HepG2 (cell line): Measurements from ENCODE around the gene DENND5A. TPM values are rescaled to one million over a fixed set of nuclear protein-coding genes. Genes with fewer than 3 reads are reported as not detected.

ENCODE experiments used
- ATAC-seq: fragments of 200-7000 bp; cut with Tn5 transposase; 3 replicates; pipeline ENCODE4 v1.9.1; 2020; ENCODE audit warnings: mild to moderate bottlenecking, moderate library complexity
- BruUV-seq: library from RNA; stranded (reverse); fragments of 400-500 nt; replicated peaks from 2 replicates; lab custom pipeline; 2021; lab: Mats Ljungman, UMichigan
- CTCF ChIA-PET: fragments of 300-600 bp; formaldehyde crosslinking; extraction: SDS; loops from one replicate; lab custom pipeline; 2021; ENCODE audit warnings: low total read pairs, inconsistent platforms, low intra/inter-chr PET ratio; lab: Yijun Ruan, JAX
- POLR2A ChIA-PET: fragments of 350-600 bp; sonication (Branson Sonifier 250); formaldehyde crosslinking; loops from one replicate; lab custom pipeline; 2020; ENCODE audit warnings: antibody characterized with exemption, inconsistent platforms; lab: Yijun Ruan, JAX
- DNase-seq: peaks from one replicate; pipeline ENCODE4 v3.0.0-alpha.2; 2015; ENCODE audit warnings: low spot score
- FAIRE-seq: peaks from 3 replicates; lab custom pipeline; 2011; peaks lifted over from hg19 to GRCh38; lab: Jason Lieb, UNC
- H2AFZ ChIP-seq: one replicate; pipeline ENCODE4 v1.6.1; 2011; ENCODE audit warnings: low read length, inconsistent platforms
- H3K27ac ChIP-seq: fragments of 300-600 bp; 3 replicates; pipeline ENCODE4 v1.8.0; 2011; ENCODE audit warnings: mixed run types, mild to moderate bottlenecking, mixed read lengths, low read length, inconsistent platforms; ENCODE audit not compliant: insufficient read depth; ENCODE audit errors: extremely low read length
- H3K27me3 ChIP-seq, 2 experiments: fragments of 200-600 bp in 1 of 2; 2 replicates in 1 of 2; 3 replicates in 1 of 2; pipeline versions ENCODE4 v1.6.0 to v1.8.0; 2011; ENCODE audit warnings: low read length in 2 of 2, mild to moderate bottlenecking in 2 of 2, moderate library complexity in 2 of 2, inconsistent platforms in 1 of 2; ENCODE audit not compliant: insufficient read depth in 2 of 2, control insufficient read depth in 1 of 2
- H3K36me3 ChIP-seq, 2 experiments: fragments of 200-600 bp in 1 of 2; replicated peaks in 1 of 2; 2 replicates in 1 of 2; 3 replicates in 1 of 2; pipeline versions ENCODE4 v1.5.1 to v1.8.0; 2011; ENCODE audit warnings: low read length in 2 of 2, inconsistent platforms in 1 of 2; ENCODE audit not compliant: insufficient read depth in 2 of 2, control insufficient read depth in 1 of 2
- H3K4me1 ChIP-seq: 2 replicates; pipeline ENCODE4 v1.5.1; 2012; ENCODE audit warnings: low read length, inconsistent platforms; ENCODE audit not compliant: insufficient read depth
- H3K4me2 ChIP-seq: 2 replicates; pipeline ENCODE4 v1.6.0; 2011; ENCODE audit warnings: low read depth, low read length, inconsistent platforms
- H3K4me3 ChIP-seq, 3 experiments: fragments of 200-600 bp in 1 of 3; sonication (generic), shearing (Covaris generic) in 1 of 3; replicated peaks in 1 of 3; 2 replicates each; pipeline ENCODE4 v1.5.1; 2011 to 2016; ENCODE audit warnings: low read length in 3 of 3, inconsistent platforms in 2 of 3, low read depth in 2 of 3, mild to moderate bottlenecking in 2 of 3, control low read depth in 1 of 3, mixed read lengths in 1 of 3; ENCODE audit not compliant: insufficient read depth in 1 of 3
- H3K79me2 ChIP-seq: one replicate; pipeline ENCODE4 v1.6.1; 2011; ENCODE audit warnings: low read length, inconsistent platforms; ENCODE audit not compliant: insufficient read depth
- H3K9ac ChIP-seq: 2 replicates; pipeline ENCODE4 v1.6.0; 2011; ENCODE audit warnings: mild to moderate bottlenecking, low read depth, low read length, inconsistent platforms; ENCODE audit not compliant: insufficient read depth
- H3K9me3 ChIP-seq: 2 replicates; pipeline ENCODE4 v1.5.1; 2012; ENCODE audit warnings: mild to moderate bottlenecking, low read length
- H4K20me1 ChIP-seq: 2 replicates; pipeline ENCODE4 v1.6.0; 2011; ENCODE audit warnings: inconsistent platforms, mild to moderate bottlenecking, low read length, moderate library complexity; ENCODE audit not compliant: insufficient read depth
- CTCF ChIP-seq: sonication (generic); formaldehyde crosslinking; IDR thresholded peaks from 2 replicates; pipeline ENCODE4 v1.5.0; 2020; ENCODE audit warnings: mild to moderate bottlenecking, missing genetic modification reagents, moderate library complexity
- RBM22 ChIP-seq: fragments of 200-400 bp; formaldehyde crosslinking; optimal IDR thresholded peaks from 2 replicates; pipeline ENCODE3; 2017; ENCODE audit warnings: mild to moderate bottlenecking, low read length, moderate library complexity
- SMC3 ChIP-seq: IDR thresholded peaks from 2 replicates; pipeline ENCODE4 v1.6.1; 2011; ENCODE audit warnings: low read length, improper control_type of control experiment
- STAG1 ChIP-seq: sonication (generic); formaldehyde crosslinking; IDR thresholded peaks from 2 replicates; pipeline ENCODE4 v1.4.0; 2020; ENCODE audit warnings: missing genetic modification reagents
- ZNF124 ChIP-seq: sonication (generic); formaldehyde crosslinking; IDR thresholded peaks from 2 replicates; pipeline ENCODE4 v1.4.0; 2020; ENCODE audit warnings: missing genetic modification reagents
- ZNF547 ChIP-seq: sonication (generic); formaldehyde crosslinking; IDR thresholded peaks from 2 replicates; pipeline ENCODE4 v1.5.1; 2020; ENCODE audit warnings: mild to moderate bottlenecking, missing genetic modification reagents
- WGBS: methylation state at CpG from one replicate; pipeline ENCODE4 v1.1.6; 2017; ENCODE audit warnings: low lambda C conversion rate; 5-methylcytosine and 5-hydroxymethylcytosine counted together
- in situ Hi-C: cut with HindIII; loops from 2 replicates; pipeline ENCODE4 v1.10.0; 2017; ENCODE audit warnings: low pct_unique_long_range_greater_than_20kb; ENCODE audit not compliant: extremely low pct_ligation_motif_present
- intact Hi-C: fragments of 100-400 bp; cut with micrococcal nuclease; formaldehyde crosslinking; loops from one replicate; pipeline ENCODE4 v1.10.0; 2022; ENCODE audit not compliant: unreplicated experiment
- polyA plus RNA-seq, 8 experiments: library from polyadenylated mRNA; depleted of rRNA in 3 of 8; stranded (reverse) in 7 of 8; unstranded in 1 of 8; fragments of >200 nt; fragmentation: Illumina TruSeq in 4 of 8; extraction: Trizol in 4 of 8; gene quantifications; 2 replicates each; pipeline versions ENCODE4 v1.2.1 to v1.2.3, GENCODE V29; 2011 to 2016; ENCODE audit warnings: low read depth in 4 of 8, missing spikeins in 1 of 8, mixed read lengths in 1 of 8; ENCODE audit not compliant: insufficient read depth in 1 of 8
- total RNA-seq, 5 experiments: library from RNA; depleted of rRNA; stranded (reverse); fragments of >200 nt; fragmentation: Illumina TruSeq; extraction: Trizol; gene quantifications; 2 replicates each; pipeline ENCODE4 v1.2.3, GENCODE V29; 2016; ENCODE audit warnings: low read depth in 1 of 5

The DENND5A gene
- total and polyA plus RNA-seq, 2 of the 13 experiments (the other 11 are each of a cell fraction or from before 2014, with no cell fraction given) = 63.3 to 145 TPM

- POLR2A ChIA-PET = no interaction called here
- 92% methylated on average over 8 of the region's 12 CpGs for WGBS
- H3K79me2 ChIP-seq = peaks cover 17% of the 10 kb centered on the region
- no peaks in the 10 kb centered on the region for H3K9me3 ChIP-seq
- H2AFZ ChIP-seq = no peak overlapping the region
- H3K4me3 ChIP-seq = no peak overlapping the region
- intact Hi-C loops (loop anchor here (5.0 kb wide), 1 partner anchor 58 kb away; no protein-coding TSS in a partner anchor), in situ Hi-C loops (no loop called here)
- H3K36me3 ChIP-seq = peaks cover 12 to 34% of the 10 kb centered on the region in 2 experiments
- no peak overlapping the region for H3K27ac ChIP-seq
- no peak overlapping the region for H3K4me2 ChIP-seq
- DNase-seq (peak; percentile 10), FAIRE-seq (no peak), ATAC-seq (peak; percentile 79)
- BruUV-seq = no TSS peak
- CTCF ChIA-PET = no interaction called here
- no peaks in the 10 kb centered on the region for H3K4me1 ChIP-seq
- H3K9ac ChIP-seq = no peak overlapping the region
- H3K27me3 ChIP-seq = no peaks in the 10 kb centered on the region
- no peaks in the 10 kb centered on the region for H4K20me1 ChIP-seq
- TF ChIP-seq SMC3 = peak; percentile 18; the same call in 1 of the 2 replicates
- TF ChIP-seq STAG1 (CRISPR knock-in tag) = peak; percentile 65
- TF ChIP-seq ZNF124 (CRISPR knock-in tag) = no peak
- peak; percentile 58 for TF ChIP-seq CTCF (CRISPR knock-in tag)
- TF ChIP-seq RBM22 = peak; percentile 66
- TF ChIP-seq ZNF547 (CRISPR knock-in tag) = no peak
Observed at GRCh38 chr11:9203691-9204311, 61.3 kb downstream of the DENND5A start.
